HepG2 (cell line): ENCODE measurements around the gene CD19. TPM values are rescaled to one million over a fixed set of nuclear protein-coding genes. Genes with fewer than 3 reads are reported as not detected.

Source experiments
- BCLAF1 ChIP-seq: fragments of 450-650 bp; IDR thresholded peaks from 2 replicates; pipeline ENCODE4 v1.6.1; 2017; ENCODE audit warnings: mild to moderate bottlenecking
- CBFB ChIP-seq: sonication (generic); formaldehyde crosslinking; IDR thresholded peaks from 2 replicates; pipeline ENCODE4 v1.4.0; 2020; ENCODE audit warnings: missing genetic modification reagents
- HMG20B ChIP-seq: conservative IDR thresholded peaks from 2 replicates; pipeline ENCODE4 v1.6.1; 2016; ENCODE audit warnings: missing genetic modification reagents, missing compliant biosample characterization
- KMT2B ChIP-seq: IDR thresholded peaks from 2 replicates; pipeline ENCODE4 v1.6.1; 2016; ENCODE audit warnings: missing genetic modification reagents, missing compliant biosample characterization
- PPARG ChIP-seq: conservative IDR thresholded peaks from 2 replicates; pipeline ENCODE4 v1.6.1; 2016; ENCODE audit warnings: missing biosample characterization, missing genetic modification reagents
- RFX5 ChIP-seq: IDR thresholded peaks from 2 replicates; pipeline ENCODE4 v1.6.1; 2011; ENCODE audit warnings: low read depth, low read length, improper control_type of control experiment
- SNRNP70 ChIP-seq: fragments of 200-400 bp; formaldehyde crosslinking; IDR thresholded peaks from 2 replicates; pipeline ENCODE4 v1.6.1; 2017; ENCODE audit warnings: mild to moderate bottlenecking, low read depth, low read length, moderate library complexity
- TBX3 ChIP-seq: fragments of 450-650 bp; IDR thresholded peaks from 2 replicates; pipeline ENCODE4 v1.6.1; 2017; ENCODE audit warnings: antibody characterized with exemption, mild to moderate bottlenecking, inconsistent platforms, borderline replicate concordance
- TEAD2 ChIP-seq: sonication (generic); formaldehyde crosslinking; IDR thresholded peaks from 2 replicates; pipeline ENCODE4 v1.9.0; 2021; ENCODE audit warnings: missing genetic modification reagents
- ZFY ChIP-seq: sonication (generic); formaldehyde crosslinking; IDR thresholded peaks from 2 replicates; pipeline ENCODE4 v1.4.0; 2020; ENCODE audit warnings: missing genetic modification reagents
- ZKSCAN5 ChIP-seq: sonication (generic); formaldehyde crosslinking; IDR thresholded peaks from 2 replicates; pipeline ENCODE4 v1.5.1; 2020; ENCODE audit warnings: mild to moderate bottlenecking, missing genetic modification reagents
- ZNF124 ChIP-seq: sonication (generic); formaldehyde crosslinking; IDR thresholded peaks from 2 replicates; pipeline ENCODE4 v1.4.0; 2020; ENCODE audit warnings: missing genetic modification reagents
- ZNF24 ChIP-seq: fragments of 450-650 bp; IDR thresholded peaks from 2 replicates; pipeline ENCODE4 v1.6.1; 2017; ENCODE audit warnings: antibody characterized with exemption, mild to moderate bottlenecking
- ZNF251 ChIP-seq: sonication (generic); formaldehyde crosslinking; IDR thresholded peaks from 2 replicates; pipeline ENCODE4 v1.9.0; 2021; ENCODE audit warnings: mild to moderate bottlenecking, missing genetic modification reagents
- ZNF546 ChIP-seq: sonication (generic); formaldehyde crosslinking; conservative IDR thresholded peaks from 2 replicates; pipeline ENCODE4 v1.8.1; 2023; ENCODE audit warnings: mild to moderate bottlenecking, missing genetic modification reagents
- ZNF556 ChIP-seq: sonication (generic); formaldehyde crosslinking; IDR thresholded peaks from 2 replicates; pipeline ENCODE4 v1.4.0; 2020; ENCODE audit warnings: mild to moderate bottlenecking, missing genetic modification reagents, borderline replicate concordance
- ZNF670 ChIP-seq: sonication (generic); formaldehyde crosslinking; IDR thresholded peaks from 2 replicates; pipeline ENCODE4 v1.8.0; 2022; ENCODE audit warnings: mild to moderate bottlenecking, missing genetic modification reagents, borderline replicate concordance
- ZNF800 ChIP-seq: sonication (generic); formaldehyde crosslinking; IDR thresholded peaks from 2 replicates; pipeline ENCODE4 v1.4.0; 2020; ENCODE audit warnings: missing genetic modification reagents
- ZSCAN22 ChIP-seq: sonication (generic); formaldehyde crosslinking; IDR thresholded peaks from 2 replicates; pipeline ENCODE4 v1.4.0; 2020; ENCODE audit warnings: mild to moderate bottlenecking, missing genetic modification reagents
- polyA plus RNA-seq, 8 experiments: library from polyadenylated mRNA; depleted of rRNA in 3 of 8; stranded (reverse) in 7 of 8; unstranded in 1 of 8; fragments of >200 nt; fragmentation: Illumina TruSeq in 4 of 8; extraction: Trizol in 4 of 8; gene quantifications; 2 replicates each; pipeline versions ENCODE4 v1.2.1 to v1.2.3, GENCODE V29; 2011 to 2016; ENCODE audit warnings: low read depth in 4 of 8, missing spikeins in 1 of 8, mixed read lengths in 1 of 8; ENCODE audit not compliant: insufficient read depth in 1 of 8
- total RNA-seq, 5 experiments: library from RNA; depleted of rRNA; stranded (reverse); fragments of >200 nt; fragmentation: Illumina TruSeq; extraction: Trizol; gene quantifications; 2 replicates each; pipeline ENCODE4 v1.2.3, GENCODE V29; 2016; ENCODE audit warnings: low read depth in 1 of 5
- TF ChIP-seq, protein P1 (sequence below), 2 experiments: sonication (generic) in 1 of 2; formaldehyde crosslinking in 1 of 2; IDR thresholded peaks; 2 replicates each; pipeline versions ENCODE4 v1.5.1 to v1.6.1; 2011 to 2020; ENCODE audit warnings: borderline replicate concordance in 1 of 2, low read depth in 1 of 2, low read length in 1 of 2, mild to moderate bottlenecking in 1 of 2, missing genetic modification reagents in 1 of 2, moderate library complexity in 1 of 2
- TF ChIP-seq, protein P2 (sequence below): sonication (generic); formaldehyde crosslinking; IDR thresholded peaks from 2 replicates; pipeline ENCODE4 v1.4.0; 2020; ENCODE audit warnings: mild to moderate bottlenecking, low read depth, missing genetic modification reagents

Gene CD19
- total and polyA plus RNA-seq, 2 of the 13 experiments (the other 11 are each of a cell fraction or from before 2014, with no cell fraction given): 0.55 to 1.1 TPM

DNA sequence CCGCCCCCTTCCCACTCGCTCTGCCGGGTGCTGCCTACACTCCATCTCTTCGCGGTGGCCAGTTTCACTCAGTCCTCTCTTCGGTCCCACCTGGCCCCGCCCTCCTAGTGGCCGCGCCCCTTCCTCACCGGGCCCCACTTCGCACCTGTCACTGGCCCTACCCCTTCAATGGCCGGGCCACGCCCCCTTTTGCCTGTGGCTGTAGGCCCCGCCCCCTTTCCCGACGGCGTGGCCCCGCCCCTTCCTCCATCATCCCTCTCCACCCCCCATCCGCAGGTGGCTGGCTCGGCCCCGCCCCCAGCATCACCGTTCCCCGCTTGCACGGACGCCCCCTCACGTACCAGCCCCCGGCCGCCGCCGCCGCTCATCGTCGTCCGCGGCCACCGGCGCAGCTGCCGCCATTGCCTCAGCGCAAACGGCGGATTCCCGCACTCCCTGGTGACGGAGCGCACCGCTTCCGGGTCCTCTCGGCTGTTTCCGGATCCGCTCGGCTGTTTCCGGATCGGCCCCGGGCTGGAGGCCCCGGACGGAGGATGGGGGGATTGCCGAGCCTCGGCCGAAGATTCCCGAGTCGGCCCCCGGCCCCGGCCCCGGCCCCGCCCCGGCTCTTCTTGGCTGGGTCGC lies 6.9 kb upstream of the CD19 start, which contains the start of gene RABEP2 (continued):
- TF ChIP-seq, protein P1, sequence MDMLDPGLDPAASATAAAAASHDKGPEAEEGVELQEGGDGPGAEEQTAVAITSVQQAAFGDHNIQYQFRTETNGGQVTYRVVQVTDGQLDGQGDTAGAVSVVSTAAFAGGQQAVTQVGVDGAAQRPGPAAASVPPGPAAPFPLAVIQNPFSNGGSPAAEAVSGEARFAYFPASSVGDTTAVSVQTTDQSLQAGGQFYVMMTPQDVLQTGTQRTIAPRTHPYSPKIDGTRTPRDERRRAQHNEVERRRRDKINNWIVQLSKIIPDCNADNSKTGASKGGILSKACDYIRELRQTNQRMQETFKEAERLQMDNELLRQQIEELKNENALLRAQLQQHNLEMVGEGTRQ (IDR thresholded peaks at IDR 0.05; ENCODE audit: low read depth, low read length): no peak
- TF ChIP-seq, protein P1 (CRISPR knock-in tag; IDR thresholded peaks at IDR 0.05; ENCODE audit: borderline replicate concordance): no peak
- TF ChIP-seq SNRNP70 (no peak), ZNF251 (CRISPR knock-in tag) (no peak), ZSCAN22 (0 out of 2 replicates have a peak, but pooled peaks have one; percentile 36), TEAD2 (CRISPR knock-in tag) (no peak), ZNF124 (CRISPR knock-in tag) (no peak), ZNF800 (CRISPR knock-in tag) (no peak), ZFY (no peak), CBFB (CRISPR knock-in tag) (no peak), ZNF24 (no peak), HMG20B (no peak), ZNF546 (CRISPR knock-in tag) (peak; percentile 75; the same call in 1 of the 2 replicates), BCLAF1 (no peak), PPARG (no peak), ZNF670 (no peak), KMT2B (CRISPR knock-in tag) (0 out of 2 replicates have a peak, but pooled peaks have one; percentile 3), TBX3 (peak; percentile 32; the same call in 1 of the 2 replicates), RFX5 (no peak), ZKSCAN5 (no peak), ZNF556 (CRISPR knock-in tag) (no peak)
- TF ChIP-seq, protein P2, sequence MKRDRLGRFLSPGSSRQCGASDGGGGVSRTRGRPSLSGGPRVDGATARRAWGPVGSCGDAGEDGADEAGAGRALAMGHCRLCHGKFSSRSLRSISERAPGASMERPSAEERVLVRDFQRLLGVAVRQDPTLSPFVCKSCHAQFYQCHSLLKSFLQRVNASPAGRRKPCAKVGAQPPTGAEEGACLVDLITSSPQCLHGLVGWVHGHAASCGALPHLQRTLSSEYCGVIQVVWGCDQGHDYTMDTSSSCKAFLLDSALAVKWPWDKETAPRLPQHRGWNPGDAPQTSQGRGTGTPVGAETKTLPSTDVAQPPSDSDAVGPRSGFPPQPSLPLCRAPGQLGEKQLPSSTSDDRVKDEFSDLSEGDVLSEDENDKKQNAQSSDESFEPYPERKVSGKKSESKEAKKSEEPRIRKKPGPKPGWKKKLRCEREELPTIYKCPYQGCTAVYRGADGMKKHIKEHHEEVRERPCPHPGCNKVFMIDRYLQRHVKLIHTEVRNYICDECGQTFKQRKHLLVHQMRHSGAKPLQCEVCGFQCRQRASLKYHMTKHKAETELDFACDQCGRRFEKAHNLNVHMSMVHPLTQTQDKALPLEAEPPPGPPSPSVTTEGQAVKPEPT (CRISPR knock-in tag): 0 out of 2 replicates have a peak, but pooled peaks have one; percentile 77
